A673 (cell line): Measurements from ENCODE around the gene KIAA0825. TPM values are rescaled to one million over a fixed set of nuclear protein-coding genes. Genes with fewer than 3 reads are reported as not detected.
A peak's percentile ranks its signal among the peaks of the same experiment; 100 is the strongest.

ENCODE experiments used
- BruUV-seq: library from RNA; stranded (reverse); fragments of 400-500 nt; replicated peaks from 2 replicates; lab custom pipeline; 2021; lab: Mats Ljungman, UMichigan
- CTCF ChIA-PET: fragments of 300-600 bp; sonication (Branson Sonifier 250); formaldehyde crosslinking; loops from one replicate; lab custom pipeline; 2022; ENCODE audit warnings: antibody characterized with exemption; lab: Charles Lee
- POLR2A ChIA-PET: fragments of 300-600 bp; sonication (Branson Sonifier 250); formaldehyde crosslinking; loops from one replicate; lab custom pipeline; 2022; ENCODE audit warnings: antibody characterized with exemption; ENCODE audit not compliant: low non-redundant PET; lab: Charles Lee
- DNase-seq: peaks from one replicate; pipeline ENCODE4 v3.0.0-alpha.2; 2015; ENCODE audit warnings: low spot score
- H3K27ac ChIP-seq: fragments of 200-600 bp; sonication (generic); 2 replicates; pipeline ENCODE4 v1.5.1; 2016; ENCODE audit warnings: mixed run types, low read depth, mild to moderate bottlenecking, mixed read lengths, antibody characterized with exemption, low read length; ENCODE audit not compliant: poor library complexity, severe bottlenecking
- H3K27me3 ChIP-seq: fragments of 200-600 bp; sonication (generic); replicated peaks from 2 replicates; pipeline ENCODE4 v1.6.1; 2017; ENCODE audit warnings: mixed run types, low read depth, mild to moderate bottlenecking, mixed read lengths, antibody characterized with exemption, low read length; ENCODE audit not compliant: insufficient read depth, poor library complexity
- H3K36me3 ChIP-seq: fragments of 200-600 bp; sonication (generic); 2 replicates; pipeline ENCODE4 v1.6.1; 2016; ENCODE audit warnings: mixed run types, mild to moderate bottlenecking, mixed read lengths, antibody characterized with exemption, low read length; ENCODE audit not compliant: insufficient read depth, poor library complexity, severe bottlenecking
- H3K4me1 ChIP-seq: fragments of 200-600 bp; sonication (generic); 2 replicates; pipeline ENCODE4 v1.6.1; 2017; ENCODE audit warnings: mixed run types, mild to moderate bottlenecking, mixed read lengths, antibody characterized with exemption, low read length; ENCODE audit not compliant: insufficient read depth, poor library complexity, severe bottlenecking
- H3K4me3 ChIP-seq: fragments of 200-600 bp; sonication (generic); 2 replicates; pipeline ENCODE4 v1.5.1; 2016; ENCODE audit warnings: low read depth, mixed run types, mild to moderate bottlenecking, mixed read lengths, low read length; ENCODE audit not compliant: poor library complexity, severe bottlenecking
- H3K9me3 ChIP-seq: fragments of 200-600 bp; sonication (generic); 2 replicates; pipeline ENCODE4 v1.6.1; 2016; ENCODE audit warnings: mixed run types, low read depth, mild to moderate bottlenecking, mixed read lengths, antibody characterized with exemption, low read length; ENCODE audit not compliant: poor library complexity, severe bottlenecking
- CTCF ChIP-seq: fragments of 300-800, 200-600 bp; sonication (generic); conservative IDR thresholded peaks from 2 replicates; pipeline ENCODE4 v1.5.1; 2017; ENCODE audit warnings: low read depth, mild to moderate bottlenecking, antibody characterized with exemption, low read length, moderate library complexity, mixed read lengths
- EZH2 ChIP-seq: fragments of 200-600 bp; sonication (generic); IDR thresholded peaks from 2 replicates; pipeline ENCODE4 v1.6.1; 2017; ENCODE audit warnings: borderline replicate concordance, low read depth, mild to moderate bottlenecking, mixed read lengths, antibody characterized with exemption, low read length; ENCODE audit not compliant: poor library complexity, severe bottlenecking
- intact Hi-C: fragments of 100-400 bp; cut with micrococcal nuclease; formaldehyde crosslinking; loops from one replicate; pipeline ENCODE4 v1.10.0; 2022; ENCODE audit not compliant: unreplicated experiment
- total RNA-seq: library from RNA; stranded (reverse); gene quantifications from 2 replicates; pipeline ENCODE4 v1.2.3, GENCODE V29; 2021

The KIAA0825 gene
- total RNA-seq, 1 experiment from 2014 or later, result 1.2 TPM

GRCh38 chr5:94184870-94185269 lies 433.5 kb downstream of the KIAA0825 start:
- DNase-seq, result no peak
- intact Hi-C loops, result no loop called here
- no peak overlapping the region for H3K4me3 ChIP-seq
- no TSS peak for BruUV-seq
- no peaks in the 10 kb centered on the region for H3K9me3 ChIP-seq
- H3K27ac ChIP-seq, result no peak overlapping the region
- no peaks in the 10 kb centered on the region for H3K27me3 ChIP-seq
- TF ChIP-seq CTCF (no peak), EZH2 (no peak)
- POLR2A ChIA-PET, result no interaction called here
- H3K4me1 ChIP-seq, result no peaks in the 10 kb centered on the region
- CTCF ChIA-PET, result no interaction called here
- no peaks in the 10 kb centered on the region for H3K36me3 ChIP-seq

GRCh38 chr5:94181895-94182294 lies 436.5 kb downstream of the KIAA0825 start:
- intact Hi-C loops, result no loop called here
- H3K27me3 ChIP-seq, result no peaks in the 10 kb centered on the region
- H3K9me3 ChIP-seq, result no peaks in the 10 kb centered on the region
- ChIA-PET CTCF (interaction anchor here (0.5 to 0.7 kb wide), 2 partner anchors 23 to 271 kb away, joined by 4 to 7 read pairs; no protein-coding TSS in a partner anchor), POLR2A (no interaction called here)
- DNase-seq, result peak; percentile 47
- no TSS peak for BruUV-seq
- TF ChIP-seq CTCF, result peak; percentile 43
- no peak for TF ChIP-seq EZH2
- no peak overlapping the region for H3K4me3 ChIP-seq
- no peaks in the 10 kb centered on the region for H3K36me3 ChIP-seq
- H3K4me1 ChIP-seq, result no peaks in the 10 kb centered on the region
- H3K27ac ChIP-seq, result no peak overlapping the region

GRCh38 chr5:94180761-94181160 lies 437.6 kb downstream of the KIAA0825 start:
- intact Hi-C loops, result no loop called here
- no peak for DNase-seq
- Histone ChIP-seq H3K27ac (no peak overlapping the region), H3K9me3 (no peaks in the 10 kb centered on the region), H3K27me3 (no peaks in the 10 kb centered on the region), H3K4me3 (no peak overlapping the region), H3K4me1 (no peaks in the 10 kb centered on the region), H3K36me3 (no peaks in the 10 kb centered on the region)
- CTCF ChIA-PET, result no interaction called here
- TF ChIP-seq CTCF (no peak), EZH2 (no peak)
- POLR2A ChIA-PET, result no interaction called here
- BruUV-seq, result no TSS peak
